T-helper 1 cell treated with Interleukin-12 subunit alpha and Interleukin-12 subunit beta and Interleukin-4 antibody, amounts not matched to agents 30 μg/mL and 1 μg/mL, for 36 hours (primary cell): ENCODE measurements around the gene GAREM1.
A peak's percentile ranks its signal among the peaks of the same experiment; 100 is the strongest.

Source experiments
- H3K27ac Mint-ChIP-seq: one replicate; pipeline ENCODE4 v1.8.0; 2021; ENCODE audit warnings: mild to moderate bottlenecking, mixed read lengths
- H3K27me3 Mint-ChIP-seq: one replicate; pipeline ENCODE4 v1.8.0; 2021; ENCODE audit warnings: low read depth, mixed read lengths
- H3K36me3 Mint-ChIP-seq: one replicate; pipeline ENCODE4 v1.8.0; 2021; ENCODE audit warnings: low read depth, mixed read lengths
- H3K4me1 Mint-ChIP-seq: one replicate; pipeline ENCODE4 v1.8.0; 2021; ENCODE audit warnings: low read depth, mixed read lengths
- H3K4me3 Mint-ChIP-seq: one replicate; pipeline ENCODE4 v1.8.0; 2021; ENCODE audit warnings: mild to moderate bottlenecking, moderate library complexity, mixed read lengths
- H3K9me3 Mint-ChIP-seq: one replicate; pipeline ENCODE4 v1.8.0; 2021; ENCODE audit warnings: mixed read lengths

Gene GAREM1

GRCh38 chr18:32469691-32470459 lies 807 bp downstream of the GAREM1 start:
- Mint-ChIP-seq H3K27ac (no peak overlapping the region), H3K4me1 (peaks cover 15% of the 10 kb centered on the region), H3K4me3 (peak overlapping the region; percentile 77), H3K27me3 (peaks cover 77% of the 10 kb centered on the region), H3K9me3 (no peaks in the 10 kb centered on the region), H3K36me3 (no peaks in the 10 kb centered on the region)

- no peaks in the 10 kb centered on the region for H3K9me3 Mint-ChIP-seq
- peaks cover 73% of the 10 kb centered on the region for H3K27me3 Mint-ChIP-seq
- no peaks in the 10 kb centered on the region for H3K36me3 Mint-ChIP-seq
- no peak overlapping the region for H3K27ac Mint-ChIP-seq
- H3K4me3 Mint-ChIP-seq, result peak overlapping the region; percentile 77
- H3K4me1 Mint-ChIP-seq, result peaks cover 15% of the 10 kb centered on the region
These were observed 1.5 kb downstream of the GAREM1 start for GRCh38 chr18:32469190-32469651.

- Mint-ChIP-seq H3K4me3 (no peak overlapping the region), H3K27me3 (peaks cover 64% of the 10 kb centered on the region)
These were observed 2.4 kb downstream of the GAREM1 start for GRCh38 chr18:32468147-32468845.

GRCh38 chr18:32461709-32462272 lies 8.9 kb downstream of the GAREM1 start:
- Mint-ChIP-seq H3K27me3 (peaks cover 27% of the 10 kb centered on the region), H3K9me3 (no peaks in the 10 kb centered on the region)

More at GRCh38 chr18:32468147-32468845, 2.4 kb downstream of the GAREM1 start:
- H3K27ac Mint-ChIP-seq, result no peak overlapping the region
- no peaks in the 10 kb centered on the region for H3K9me3 Mint-ChIP-seq
- H3K36me3 Mint-ChIP-seq, result no peaks in the 10 kb centered on the region
- peaks cover 15% of the 10 kb centered on the region for H3K4me1 Mint-ChIP-seq

GRCh38 chr18:32460171-32460731 lies 10.4 kb downstream of the GAREM1 start:
- H3K27me3 Mint-ChIP-seq, result peaks cover 20% of the 10 kb centered on the region

More at GRCh38 chr18:32461709-32462272, 8.9 kb downstream of the GAREM1 start:
- no peak overlapping the region for H3K4me3 Mint-ChIP-seq
- no peaks in the 10 kb centered on the region for H3K36me3 Mint-ChIP-seq
- H3K4me1 Mint-ChIP-seq, result no peaks in the 10 kb centered on the region
- no peak overlapping the region for H3K27ac Mint-ChIP-seq

GRCh38 chr18:32459361-32460101 lies 11.2 kb downstream of the GAREM1 start:
- no peak overlapping the region for H3K27ac Mint-ChIP-seq
- peaks cover 24% of the 10 kb centered on the region for H3K27me3 Mint-ChIP-seq
- H3K4me1 Mint-ChIP-seq, result no peaks in the 10 kb centered on the region
- no peaks in the 10 kb centered on the region for H3K9me3 Mint-ChIP-seq
- no peak overlapping the region for H3K4me3 Mint-ChIP-seq
- H3K36me3 Mint-ChIP-seq, result no peaks in the 10 kb centered on the region

More at GRCh38 chr18:32460171-32460731, 10.4 kb downstream of the GAREM1 start:
- no peak overlapping the region for H3K27ac Mint-ChIP-seq
- no peaks in the 10 kb centered on the region for H3K9me3 Mint-ChIP-seq
- H3K4me1 Mint-ChIP-seq, result no peaks in the 10 kb centered on the region
- no peak overlapping the region for H3K4me3 Mint-ChIP-seq
- H3K36me3 Mint-ChIP-seq, result no peaks in the 10 kb centered on the region

GRCh38 chr18:32455361-32455760 lies 15.3 kb downstream of the GAREM1 start:
- H3K9me3 Mint-ChIP-seq, result no peaks in the 10 kb centered on the region
- peaks cover 22% of the 10 kb centered on the region for H3K27me3 Mint-ChIP-seq
- H3K27ac Mint-ChIP-seq, result no peak overlapping the region
- no peaks in the 10 kb centered on the region for H3K4me1 Mint-ChIP-seq
- no peaks in the 10 kb centered on the region for H3K36me3 Mint-ChIP-seq
- H3K4me3 Mint-ChIP-seq, result no peak overlapping the region

GRCh38 chr18:32454593-32454992 lies 16.1 kb downstream of the GAREM1 start:
- peaks cover 18% of the 10 kb centered on the region for H3K27me3 Mint-ChIP-seq
- H3K4me3 Mint-ChIP-seq, result no peak overlapping the region
- H3K27ac Mint-ChIP-seq, result no peak overlapping the region
- no peaks in the 10 kb centered on the region for H3K9me3 Mint-ChIP-seq
- no peaks in the 10 kb centered on the region for H3K4me1 Mint-ChIP-seq
- H3K36me3 Mint-ChIP-seq, result no peaks in the 10 kb centered on the region

- peaks cover 14% of the 10 kb centered on the region for H3K27me3 Mint-ChIP-seq
- H3K4me3 Mint-ChIP-seq, result no peak overlapping the region
- no peaks in the 10 kb centered on the region for H3K9me3 Mint-ChIP-seq
These were observed 19.8 kb downstream of the GAREM1 start for GRCh38 chr18:32450874-32451273.

GRCh38 chr18:32450026-32450691 lies 20.5 kb downstream of the GAREM1 start:
- H3K4me1 Mint-ChIP-seq, result no peaks in the 10 kb centered on the region
- H3K4me3 Mint-ChIP-seq, result no peak overlapping the region
- peaks cover 7% of the 10 kb centered on the region for H3K27me3 Mint-ChIP-seq
- no peaks in the 10 kb centered on the region for H3K9me3 Mint-ChIP-seq
- H3K36me3 Mint-ChIP-seq, result no peaks in the 10 kb centered on the region
- H3K27ac Mint-ChIP-seq, result no peak overlapping the region

More at GRCh38 chr18:32450874-32451273, 19.8 kb downstream of the GAREM1 start:
- H3K27ac Mint-ChIP-seq, result no peak overlapping the region
- H3K4me1 Mint-ChIP-seq, result no peaks in the 10 kb centered on the region
- H3K36me3 Mint-ChIP-seq, result no peaks in the 10 kb centered on the region

GRCh38 chr18:32446780-32447179 lies 23.9 kb downstream of the GAREM1 start:
- Mint-ChIP-seq H3K9me3 (no peaks in the 10 kb centered on the region), H3K4me1 (no peaks in the 10 kb centered on the region), H3K4me3 (no peak overlapping the region), H3K36me3 (no peaks in the 10 kb centered on the region), H3K27me3 (peaks cover 7% of the 10 kb centered on the region), H3K27ac (no peak overlapping the region)

- Mint-ChIP-seq H3K9me3 (no peaks in the 10 kb centered on the region), H3K27ac (no peak overlapping the region), H3K27me3 (peaks cover 7% of the 10 kb centered on the region), H3K4me3 (no peak overlapping the region), H3K4me1 (no peaks in the 10 kb centered on the region), H3K36me3 (no peaks in the 10 kb centered on the region)
These were observed 24.8 kb downstream of the GAREM1 start for GRCh38 chr18:32445846-32446245.

- Mint-ChIP-seq H3K36me3 (no peaks in the 10 kb centered on the region), H3K4me3 (no peak overlapping the region), H3K9me3 (no peaks in the 10 kb centered on the region), H3K27ac (no peak overlapping the region), H3K4me1 (no peaks in the 10 kb centered on the region), H3K27me3 (peaks cover 7% of the 10 kb centered on the region)
These were observed 26.9 kb downstream of the GAREM1 start for GRCh38 chr18:32443706-32444215.
